Osteocyte (in vitro differentiated cells): Measurements from ENCODE around the gene SARNP. TPM values are rescaled to one million over a fixed set of nuclear protein-coding genes. Genes with fewer than 3 reads are reported as not detected.
"Not testable (repeated sequence)": the region's sequence is repeated elsewhere in the genome, so short reads cannot be mapped to it uniquely, and the experiment has no call there.

ENCODE experiments used
- DNase-seq: peaks from one replicate; pipeline ENCODE4 v3.0.0; 2021; ENCODE audit warnings: mixed read lengths; ENCODE audit not compliant: unreplicated experiment; ENCODE audit errors: extremely low spot score
- H3K27ac Mint-ChIP-seq: one replicate; pipeline ENCODE4 v1.8.0; 2021; ENCODE audit warnings: mild to moderate bottlenecking, mixed read lengths; ENCODE audit not compliant: unreplicated experiment
- H3K27me3 Mint-ChIP-seq: one replicate; pipeline ENCODE4 v1.8.0; 2021; ENCODE audit warnings: mixed read lengths; ENCODE audit not compliant: unreplicated experiment
- H3K36me3 Mint-ChIP-seq: one replicate; pipeline ENCODE4 v1.8.0; 2021; ENCODE audit warnings: mixed read lengths; ENCODE audit not compliant: unreplicated experiment
- H3K4me1 Mint-ChIP-seq: one replicate; pipeline ENCODE4 v1.8.0; 2021; ENCODE audit warnings: mixed read lengths; ENCODE audit not compliant: unreplicated experiment
- H3K4me3 Mint-ChIP-seq: one replicate; pipeline ENCODE4 v1.8.0; 2021; ENCODE audit warnings: mild to moderate bottlenecking, moderate library complexity, mixed read lengths; ENCODE audit not compliant: unreplicated experiment
- H3K9me3 Mint-ChIP-seq: one replicate; pipeline ENCODE4 v1.8.0; 2021; ENCODE audit warnings: mixed read lengths; ENCODE audit not compliant: unreplicated experiment
- long read RNA-seq: library from polyadenylated mRNA; unstranded; transcript quantifications from one replicate; pipeline ENCODE4 v2.0.0, GENCODE V29; 2021
- total RNA-seq: library from RNA; stranded (reverse); gene quantifications from 2 replicates; pipeline ENCODE4 v1.2.1, GENCODE V29; 2021
- TF ChIP-seq, protein P1 (sequence below): fragments of 200-600 bp; sonication (generic); IDR thresholded peaks from 2 replicates; pipeline ENCODE4 v1.5.0; 2021; ENCODE audit warnings: antibody characterized with exemption, mild to moderate bottlenecking, moderate library complexity

SARNP gene, protein sequence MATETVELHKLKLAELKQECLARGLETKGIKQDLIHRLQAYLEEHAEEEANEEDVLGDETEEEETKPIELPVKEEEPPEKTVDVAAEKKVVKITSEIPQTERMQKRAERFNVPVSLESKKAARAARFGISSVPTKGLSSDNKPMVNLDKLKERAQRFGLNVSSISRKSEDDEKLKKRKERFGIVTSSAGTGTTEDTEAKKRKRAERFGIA
- total RNA-seq: 55.6 and 56.1 TPM in 2 replicates
- long read RNA-seq, transcript SARNP-201 (11 exons, 926 nt): major isoform, 61 of 91 reads
- long read RNA-seq, transcript SARNP-202 (12 exons, 1,163 nt): minor isoform, 12 of 91 reads
- long read RNA-seq, partial matches to known transcripts: 4 of 91 reads
- long read RNA-seq, other reads (novel, unspliced or antisense): 11 of 91 reads

DNA sequence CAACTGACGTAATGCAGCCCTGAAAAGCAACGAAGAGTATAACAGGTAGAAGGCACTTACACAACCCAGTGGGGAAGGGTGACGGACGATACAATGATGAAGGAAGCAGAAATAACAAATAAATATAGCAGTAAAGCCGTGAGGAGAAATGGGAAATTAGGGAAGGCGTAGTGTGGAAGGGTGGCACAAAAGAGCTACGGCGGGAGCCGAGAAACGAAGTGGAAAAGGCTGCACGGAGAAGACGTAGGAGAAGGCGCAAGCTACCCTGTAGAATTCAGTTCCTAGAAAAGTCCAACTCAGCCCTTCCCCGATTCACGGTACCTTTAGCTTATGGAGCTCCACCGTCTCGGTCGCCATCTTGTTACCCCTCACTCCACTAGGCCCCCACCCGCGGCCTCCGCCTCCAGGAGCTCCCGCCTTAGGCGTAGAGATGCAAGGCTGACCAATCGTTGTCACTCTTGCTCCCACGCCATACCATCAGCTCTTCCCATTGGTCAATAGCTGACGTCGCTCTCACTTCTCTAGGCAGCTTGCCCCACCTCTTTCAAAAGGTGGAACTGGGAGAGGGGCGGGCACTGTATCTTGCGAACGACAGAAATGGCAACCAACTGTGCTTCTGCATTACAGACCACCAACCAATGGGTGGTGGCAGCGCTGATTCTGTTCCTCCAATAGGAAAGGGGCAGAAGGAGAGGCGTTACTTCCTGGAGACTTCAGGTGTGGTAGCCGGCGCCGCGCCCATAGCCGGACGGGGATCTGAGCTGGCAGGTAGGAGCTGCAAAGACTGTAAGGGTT, at the start of gene SARNP, which contains the start of gene ORMDL2:
TSS of gene SARNP (minus strand) at position 380 of the 795 bp plus-strand sequence. CDS start at position 357, 23 bp downstream.
TSS of gene ORMDL2 (plus strand) at position 697 of the 795 bp plus-strand sequence. CDS start 959 bp downstream, outside the sequence.
- H3K27ac Mint-ChIP-seq: no peak within 1 kb of the TSS
- peaks cover 19% of the 10 kb centered on the region for H3K36me3 Mint-ChIP-seq
- TF ChIP-seq, protein P1, sequence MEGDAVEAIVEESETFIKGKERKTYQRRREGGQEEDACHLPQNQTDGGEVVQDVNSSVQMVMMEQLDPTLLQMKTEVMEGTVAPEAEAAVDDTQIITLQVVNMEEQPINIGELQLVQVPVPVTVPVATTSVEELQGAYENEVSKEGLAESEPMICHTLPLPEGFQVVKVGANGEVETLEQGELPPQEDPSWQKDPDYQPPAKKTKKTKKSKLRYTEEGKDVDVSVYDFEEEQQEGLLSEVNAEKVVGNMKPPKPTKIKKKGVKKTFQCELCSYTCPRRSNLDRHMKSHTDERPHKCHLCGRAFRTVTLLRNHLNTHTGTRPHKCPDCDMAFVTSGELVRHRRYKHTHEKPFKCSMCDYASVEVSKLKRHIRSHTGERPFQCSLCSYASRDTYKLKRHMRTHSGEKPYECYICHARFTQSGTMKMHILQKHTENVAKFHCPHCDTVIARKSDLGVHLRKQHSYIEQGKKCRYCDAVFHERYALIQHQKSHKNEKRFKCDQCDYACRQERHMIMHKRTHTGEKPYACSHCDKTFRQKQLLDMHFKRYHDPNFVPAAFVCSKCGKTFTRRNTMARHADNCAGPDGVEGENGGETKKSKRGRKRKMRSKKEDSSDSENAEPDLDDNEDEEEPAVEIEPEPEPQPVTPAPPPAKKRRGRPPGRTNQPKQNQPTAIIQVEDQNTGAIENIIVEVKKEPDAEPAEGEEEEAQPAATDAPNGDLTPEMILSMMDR: no peak
- no peaks in the 10 kb centered on the region for H3K27me3 Mint-ChIP-seq
- no peak within 1 kb of the TSS for H3K4me3 Mint-ChIP-seq
- DNase-seq: peak; percentile 98
- H3K4me1 Mint-ChIP-seq: peaks cover 35% of the 10 kb centered on the region
- no peaks in the 10 kb centered on the region for H3K9me3 Mint-ChIP-seq

DNA sequence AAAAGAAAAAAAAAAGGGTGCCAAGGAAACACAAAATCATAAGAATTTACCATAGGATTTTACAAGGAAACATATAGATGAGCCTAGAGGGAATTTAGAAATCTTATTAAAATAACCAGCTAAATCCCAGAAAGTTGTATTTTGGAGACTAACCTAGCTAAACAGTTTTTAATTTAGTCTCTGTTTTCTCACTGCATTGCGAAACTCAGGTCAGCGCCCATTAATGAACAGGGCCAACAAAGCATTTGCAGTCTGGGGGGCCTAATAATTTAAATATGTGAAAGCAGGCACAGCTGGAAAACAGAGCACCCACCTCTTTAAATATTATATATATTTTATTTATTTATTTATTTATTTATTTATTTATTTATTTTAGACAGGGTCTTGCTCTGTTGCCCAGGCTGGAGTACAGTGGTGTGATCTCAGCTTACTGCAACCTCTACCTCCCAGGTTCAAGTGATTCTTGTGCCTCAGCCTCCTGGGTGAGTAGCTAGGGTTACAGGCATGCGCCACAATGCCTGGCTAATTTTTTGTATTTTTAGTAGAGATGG, 49.0 kb upstream of the SARNP start:
- H3K36me3 Mint-ChIP-seq, H3K27me3 Mint-ChIP-seq, H3K9me3 Mint-ChIP-seq, H3K4me1 Mint-ChIP-seq, H3K4me3 Mint-ChIP-seq, DNase-seq, H3K27ac Mint-ChIP-seq: not testable (repeated sequence)

DNA sequence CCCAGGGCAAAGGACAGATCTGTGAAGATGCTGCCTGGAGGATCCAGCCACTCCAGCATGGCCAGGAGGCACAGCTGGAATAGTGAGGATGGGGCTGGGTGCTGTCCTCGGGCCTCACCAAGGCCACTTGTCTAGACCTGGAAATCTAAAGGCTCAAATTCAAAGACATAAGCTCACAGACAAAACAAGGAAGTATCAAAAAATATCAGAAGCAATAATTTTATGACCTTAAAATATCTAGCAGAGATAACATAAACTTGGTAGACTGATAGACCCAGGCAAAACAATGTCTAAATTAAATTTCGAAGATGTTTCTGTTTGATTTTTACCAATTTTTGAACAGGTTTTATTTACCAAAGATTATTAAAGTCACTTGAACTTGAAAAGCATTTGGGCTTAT, 47.8 kb upstream of the SARNP start:
- peaks cover 4% of the 10 kb centered on the region for H3K9me3 Mint-ChIP-seq
- TF ChIP-seq, protein P1: no peak
- no peaks in the 10 kb centered on the region for H3K4me1 Mint-ChIP-seq
- no peak overlapping the region for H3K27ac Mint-ChIP-seq
- H3K4me3 Mint-ChIP-seq: no peak overlapping the region
- H3K36me3 Mint-ChIP-seq: no peaks in the 10 kb centered on the region
- no peak for DNase-seq
- H3K27me3 Mint-ChIP-seq: no peaks in the 10 kb centered on the region

DNA sequence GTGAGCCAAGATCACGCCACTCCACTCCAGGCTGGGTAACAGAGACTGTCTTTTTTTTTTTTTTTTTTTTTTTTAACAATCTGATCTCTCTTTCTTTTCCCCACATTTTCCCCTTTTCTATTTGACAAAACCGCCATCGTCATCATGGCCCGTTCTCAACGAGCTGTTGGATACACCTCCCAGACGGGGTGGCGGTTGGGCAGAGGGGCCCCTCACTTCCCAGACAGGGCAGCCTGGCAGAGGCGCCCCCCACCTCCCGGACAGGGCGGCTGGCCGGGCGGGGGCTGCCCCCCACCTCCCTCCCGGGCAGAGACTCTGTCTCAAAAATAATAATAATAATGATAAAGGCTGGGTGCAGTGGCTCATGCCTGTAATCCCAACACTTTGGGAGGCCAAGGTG, 45.4 kb upstream of the SARNP start:
- DNase-seq, H3K4me1 Mint-ChIP-seq, H3K27me3 Mint-ChIP-seq, H3K9me3 Mint-ChIP-seq, H3K4me3 Mint-ChIP-seq, H3K27ac Mint-ChIP-seq, H3K36me3 Mint-ChIP-seq: not testable (repeated sequence)

DNA sequence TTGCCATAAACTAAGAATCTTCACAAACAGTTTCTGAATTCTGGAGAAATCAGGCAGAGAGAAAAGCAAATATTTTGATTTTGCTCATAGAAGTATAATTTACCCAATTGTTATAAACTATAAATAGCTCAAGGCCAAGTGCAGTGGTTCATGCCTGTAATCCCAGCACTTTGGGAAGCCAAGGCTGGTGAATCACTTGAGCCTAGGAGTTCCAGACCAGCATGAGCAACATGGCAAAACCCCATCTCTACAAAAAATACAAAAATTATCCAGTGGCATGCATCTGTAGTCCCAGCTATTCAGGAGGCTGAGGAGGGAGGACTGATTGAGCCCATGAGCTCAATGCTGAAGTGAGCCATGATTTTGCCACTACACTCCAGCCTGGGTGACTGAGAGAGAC, 44.8 kb upstream of the SARNP start:
- TF ChIP-seq, protein P1: no peak
- no peaks in the 10 kb centered on the region for H3K27me3 Mint-ChIP-seq
- H3K27ac Mint-ChIP-seq: no peak overlapping the region
- H3K36me3 Mint-ChIP-seq: no peaks in the 10 kb centered on the region
- H3K9me3 Mint-ChIP-seq: peaks cover 4% of the 10 kb centered on the region
- no peak for DNase-seq
- H3K4me1 Mint-ChIP-seq: no peaks in the 10 kb centered on the region
- no peak overlapping the region for H3K4me3 Mint-ChIP-seq
